GM21786 (cell line): Measurements from ENCODE around the gene KCNQ5.

Experiments used
- ATAC-seq: cut with Tn5 transposase; IDR thresholded peaks from one replicate; pipeline ENCODE4 v1.9.1; 2021; ENCODE audit not compliant: unreplicated experiment

Gene KCNQ5

GRCh38 chr6:72675396-72675795 is 53.5 kb downstream of the KCNQ5 start:
- no peak for ATAC-seq

GRCh38 chr6:72676995-72677394 is 55.1 kb downstream of the KCNQ5 start:
- no peak for ATAC-seq

- ATAC-seq = no peak
Measured at GRCh38 chr6:72677740-72678139, 55.9 kb downstream of the KCNQ5 start.

GRCh38 chr6:72683797-72684196 is 61.9 kb downstream of the KCNQ5 start:
- peak; percentile 93 for ATAC-seq

GRCh38 chr6:72689107-72689954 is 67.5 kb downstream of the KCNQ5 start:
- peak; percentile 88 for ATAC-seq

- no peak for ATAC-seq
Measured at GRCh38 chr6:72691249-72691648, 69.4 kb downstream of the KCNQ5 start.

- no peak for ATAC-seq
Measured at GRCh38 chr6:72696055-72696454, 74.2 kb downstream of the KCNQ5 start.

- ATAC-seq = no peak
Measured at GRCh38 chr6:72699159-72699558, 77.3 kb downstream of the KCNQ5 start.

- ATAC-seq = no peak
Measured at GRCh38 chr6:72702421-72702820, 80.6 kb downstream of the KCNQ5 start.

- no peak for ATAC-seq
Measured at GRCh38 chr6:72703093-72703492, 81.2 kb downstream of the KCNQ5 start.

GRCh38 chr6:72704979-72705378 is 83.1 kb downstream of the KCNQ5 start:
- no peak for ATAC-seq

GRCh38 chr6:72709431-72709830 is 87.6 kb downstream of the KCNQ5 start:
- ATAC-seq = no peak

GRCh38 chr6:72711731-72712130 is 89.9 kb downstream of the KCNQ5 start:
- no peak for ATAC-seq

GRCh38 chr6:72712910-72713309 is 91.0 kb downstream of the KCNQ5 start:
- ATAC-seq = no peak

- ATAC-seq = no peak
Measured at GRCh38 chr6:72715119-72715518, 93.3 kb downstream of the KCNQ5 start.

GRCh38 chr6:72716916-72717315 is 95.1 kb downstream of the KCNQ5 start:
- no peak for ATAC-seq

GRCh38 chr6:72720464-72720863 is 98.6 kb downstream of the KCNQ5 start:
- ATAC-seq = no peak

- no peak for ATAC-seq
Measured at GRCh38 chr6:72721346-72721745, 99.5 kb downstream of the KCNQ5 start.

- peak; percentile 95 for ATAC-seq
Measured at GRCh38 chr6:72724545-72724944, 102.7 kb downstream of the KCNQ5 start.

- ATAC-seq = no peak
Measured at GRCh38 chr6:72728706-72729343, 107.0 kb downstream of the KCNQ5 start.

GRCh38 chr6:72733045-72733444 is 111.2 kb downstream of the KCNQ5 start:
- ATAC-seq = no peak

- ATAC-seq = no peak
Measured at GRCh38 chr6:72738091-72738490, 116.2 kb downstream of the KCNQ5 start.
